Measurements from ENCODE around the gene FAM9C.

FAM9C gene

DNA sequence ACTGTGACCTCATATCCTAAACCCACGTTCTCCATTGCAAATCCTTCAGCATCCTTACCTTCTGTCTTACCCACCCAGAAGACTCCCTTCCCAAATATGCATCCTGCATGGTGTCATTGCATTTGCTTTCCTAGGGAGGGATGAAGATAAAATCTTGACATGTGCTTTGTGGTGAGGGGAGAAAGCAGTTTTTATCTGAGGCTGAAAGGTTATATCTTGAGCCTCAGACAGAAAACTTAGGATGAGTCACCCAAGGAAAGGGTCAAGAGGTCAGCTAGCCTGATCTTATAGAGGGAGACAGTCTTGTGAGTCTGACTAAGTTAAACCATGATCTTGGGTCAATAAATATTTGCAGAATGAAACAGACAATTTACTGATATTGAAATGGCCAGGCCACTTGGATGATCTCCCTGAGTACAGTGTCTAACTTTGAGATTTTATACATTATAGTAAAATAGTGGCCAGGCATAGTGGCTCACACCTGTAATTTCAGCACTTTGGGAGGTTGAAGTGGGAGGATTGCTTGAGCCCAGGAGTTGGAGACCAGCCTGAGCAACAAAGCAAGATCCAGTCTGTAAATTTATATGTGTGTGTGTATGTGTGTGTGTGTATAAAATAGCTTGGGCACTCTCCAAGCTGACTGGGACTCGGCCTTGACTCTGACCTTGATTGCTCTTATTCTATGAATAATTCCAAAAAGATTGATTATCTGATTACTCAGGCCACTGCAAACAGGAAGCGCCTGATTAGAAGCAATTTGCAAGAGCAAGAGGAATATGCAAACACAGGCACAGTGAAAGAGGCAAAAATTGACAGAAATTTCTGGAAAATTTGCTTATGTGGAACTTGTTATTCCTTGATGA is 15.4 kb upstream of the FAM9C start:
- H3K4me2 ChIP-seq = no peak overlapping the region
- H3K4me1 ChIP-seq (ENCODE audit: low read depth, poor library complexity, severe bottlenecking) = no peaks in the 10 kb centered on the region
- H2AFZ ChIP-seq (ENCODE audit: low read depth) = no peak overlapping the region
- no peaks in the 10 kb centered on the region for H3K27me3 ChIP-seq (ENCODE audit: insufficient read depth, low read depth)
- no peak overlapping the region for H3K4me3 ChIP-seq (IDR thresholded peaks at IDR 0.05; ENCODE audit: insufficient read depth, low read depth, low read length)
- TF ChIP-seq, protein P1, sequence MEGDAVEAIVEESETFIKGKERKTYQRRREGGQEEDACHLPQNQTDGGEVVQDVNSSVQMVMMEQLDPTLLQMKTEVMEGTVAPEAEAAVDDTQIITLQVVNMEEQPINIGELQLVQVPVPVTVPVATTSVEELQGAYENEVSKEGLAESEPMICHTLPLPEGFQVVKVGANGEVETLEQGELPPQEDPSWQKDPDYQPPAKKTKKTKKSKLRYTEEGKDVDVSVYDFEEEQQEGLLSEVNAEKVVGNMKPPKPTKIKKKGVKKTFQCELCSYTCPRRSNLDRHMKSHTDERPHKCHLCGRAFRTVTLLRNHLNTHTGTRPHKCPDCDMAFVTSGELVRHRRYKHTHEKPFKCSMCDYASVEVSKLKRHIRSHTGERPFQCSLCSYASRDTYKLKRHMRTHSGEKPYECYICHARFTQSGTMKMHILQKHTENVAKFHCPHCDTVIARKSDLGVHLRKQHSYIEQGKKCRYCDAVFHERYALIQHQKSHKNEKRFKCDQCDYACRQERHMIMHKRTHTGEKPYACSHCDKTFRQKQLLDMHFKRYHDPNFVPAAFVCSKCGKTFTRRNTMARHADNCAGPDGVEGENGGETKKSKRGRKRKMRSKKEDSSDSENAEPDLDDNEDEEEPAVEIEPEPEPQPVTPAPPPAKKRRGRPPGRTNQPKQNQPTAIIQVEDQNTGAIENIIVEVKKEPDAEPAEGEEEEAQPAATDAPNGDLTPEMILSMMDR (conservative IDR thresholded peaks at IDR 0.05; ENCODE audit: low read depth, low read length) = no peak
- no peak overlapping the region for H3K9ac ChIP-seq
- no peaks in the 10 kb centered on the region for H3K79me2 ChIP-seq (ENCODE audit: insufficient read depth, low read depth)
- H3K27ac ChIP-seq = no peak overlapping the region
- no peaks in the 10 kb centered on the region for H3K36me3 ChIP-seq (ENCODE audit: insufficient read depth)
- H4K20me1 ChIP-seq (ENCODE audit: insufficient read depth) = no peaks in the 10 kb centered on the region

DNA sequence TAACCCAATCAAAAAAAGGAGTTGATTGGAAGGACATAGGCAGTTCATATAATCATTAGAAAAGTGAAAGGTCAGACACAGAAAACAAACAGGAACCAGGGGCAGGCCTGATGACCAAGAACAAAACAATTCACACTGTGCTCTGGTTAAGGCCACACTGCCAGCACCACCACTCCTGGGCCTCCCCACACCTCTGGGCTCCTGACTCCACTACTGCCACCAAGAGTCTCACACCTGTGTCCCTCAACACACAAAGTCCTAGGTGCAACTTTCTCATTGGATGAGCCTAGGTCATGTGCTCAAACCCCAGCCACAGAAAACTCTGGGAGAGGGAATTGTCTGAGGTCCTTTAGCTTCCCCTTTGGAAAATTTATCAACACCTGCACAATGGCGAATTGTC is 11.1 kb upstream of the FAM9C start:
- Histone ChIP-seq H3K9ac (no peak overlapping the region), H3K36me3 (ENCODE audit: insufficient read depth) (no peaks in the 10 kb centered on the region), H3K27ac (no peak overlapping the region), H3K79me2 (ENCODE audit: insufficient read depth, low read depth) (no peaks in the 10 kb centered on the region), H3K27me3 (ENCODE audit: insufficient read depth, low read depth) (no peaks in the 10 kb centered on the region), H3K4me2 (no peak overlapping the region), H2AFZ (ENCODE audit: low read depth) (no peak overlapping the region), H3K4me3 (IDR thresholded peaks at IDR 0.05; ENCODE audit: insufficient read depth, low read depth, low read length) (no peak overlapping the region), H3K4me1 (ENCODE audit: low read depth, poor library complexity, severe bottlenecking) (no peaks in the 10 kb centered on the region), H4K20me1 (ENCODE audit: insufficient read depth) (no peaks in the 10 kb centered on the region)
- TF ChIP-seq, protein P1 (conservative IDR thresholded peaks at IDR 0.05; ENCODE audit: low read depth, low read length) = no peak

DNA sequence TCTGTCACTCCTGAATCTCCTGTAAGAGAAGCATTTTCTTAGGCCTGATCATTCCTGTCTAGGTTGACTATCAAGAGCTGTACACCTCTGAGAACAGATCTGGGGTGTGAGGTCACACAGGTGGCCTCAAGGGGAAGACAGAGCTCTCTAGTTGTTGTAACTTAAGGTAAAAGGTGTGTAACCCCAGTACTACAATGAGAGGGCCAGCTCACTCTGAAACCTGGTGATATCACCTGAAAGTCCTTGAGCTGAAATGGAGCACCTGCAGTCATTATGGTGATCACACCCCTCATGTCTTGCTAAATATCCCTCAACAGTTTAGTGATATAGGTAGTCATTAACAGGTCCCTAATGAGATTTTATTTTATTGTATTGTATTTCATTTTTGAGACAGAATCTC is 8.8 kb upstream of the FAM9C start:
- Histone ChIP-seq H4K20me1 (ENCODE audit: insufficient read depth) (no peaks in the 10 kb centered on the region), H3K27ac (no peak overlapping the region)
- TF ChIP-seq, protein P1 (conservative IDR thresholded peaks at IDR 0.05; ENCODE audit: low read depth, low read length) = no peak

DNA sequence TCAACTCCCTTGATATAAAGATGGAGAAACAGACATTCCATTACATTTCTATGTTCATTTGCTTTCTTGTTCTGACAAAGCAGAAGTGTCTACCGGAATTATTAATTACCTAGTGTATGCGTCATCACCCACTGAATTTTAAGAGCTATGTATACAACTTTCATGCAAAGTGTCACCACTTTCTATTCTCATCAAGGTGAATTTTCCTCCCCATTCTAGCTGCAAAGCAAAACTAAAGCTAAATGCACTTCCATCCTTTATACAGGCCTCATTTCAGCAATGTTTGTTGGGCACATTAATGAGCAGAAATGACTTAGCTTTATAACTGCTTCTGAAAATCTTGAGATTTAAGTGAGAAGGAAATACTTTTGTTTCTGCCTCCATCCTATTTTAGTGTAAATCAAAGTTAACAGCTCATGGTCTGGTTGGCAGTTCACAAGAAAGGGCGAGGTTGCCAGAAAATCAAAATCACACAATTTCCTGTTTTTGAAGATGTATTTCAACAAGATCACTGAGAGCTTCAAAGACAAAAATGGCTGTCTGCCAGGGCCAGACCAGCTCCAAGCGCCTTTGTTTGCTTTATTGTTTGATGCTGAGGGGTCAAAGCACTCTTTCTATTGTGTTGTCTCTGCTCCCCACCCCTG is 7.2 kb upstream of the FAM9C start:
- Histone ChIP-seq H3K36me3 (ENCODE audit: insufficient read depth) (no peaks in the 10 kb centered on the region), H3K27ac (no peak overlapping the region), H2AFZ (ENCODE audit: low read depth) (no peak overlapping the region), H3K27me3 (ENCODE audit: insufficient read depth, low read depth) (no peaks in the 10 kb centered on the region), H3K79me2 (ENCODE audit: insufficient read depth, low read depth) (no peaks in the 10 kb centered on the region), H3K4me3 (IDR thresholded peaks at IDR 0.05; ENCODE audit: insufficient read depth, low read depth, low read length) (no peak overlapping the region), H3K9ac (no peak overlapping the region), H3K4me2 (no peak overlapping the region), H3K4me1 (ENCODE audit: low read depth, poor library complexity, severe bottlenecking) (no peaks in the 10 kb centered on the region), H4K20me1 (ENCODE audit: insufficient read depth) (no peaks in the 10 kb centered on the region)
- TF ChIP-seq, protein P1 (conservative IDR thresholded peaks at IDR 0.05; ENCODE audit: low read depth, low read length) = no peak

More for the DNA sequence above, 8.8 kb upstream of the FAM9C start:
- H3K79me2 ChIP-seq (ENCODE audit: insufficient read depth, low read depth) = no peaks in the 10 kb centered on the region
- H3K27me3 ChIP-seq (ENCODE audit: insufficient read depth, low read depth) = no peaks in the 10 kb centered on the region
- H3K4me1 ChIP-seq (ENCODE audit: low read depth, poor library complexity, severe bottlenecking) = no peaks in the 10 kb centered on the region
- H3K9ac ChIP-seq = no peak overlapping the region
- H2AFZ ChIP-seq (ENCODE audit: low read depth) = no peak overlapping the region
- no peak overlapping the region for H3K4me3 ChIP-seq (IDR thresholded peaks at IDR 0.05; ENCODE audit: insufficient read depth, low read depth, low read length)
- no peaks in the 10 kb centered on the region for H3K36me3 ChIP-seq (ENCODE audit: insufficient read depth)
- H3K4me2 ChIP-seq = no peak overlapping the region

Data from KMS-11 (cell line).